ENCODE results near the gene MYL6.

DNA sequence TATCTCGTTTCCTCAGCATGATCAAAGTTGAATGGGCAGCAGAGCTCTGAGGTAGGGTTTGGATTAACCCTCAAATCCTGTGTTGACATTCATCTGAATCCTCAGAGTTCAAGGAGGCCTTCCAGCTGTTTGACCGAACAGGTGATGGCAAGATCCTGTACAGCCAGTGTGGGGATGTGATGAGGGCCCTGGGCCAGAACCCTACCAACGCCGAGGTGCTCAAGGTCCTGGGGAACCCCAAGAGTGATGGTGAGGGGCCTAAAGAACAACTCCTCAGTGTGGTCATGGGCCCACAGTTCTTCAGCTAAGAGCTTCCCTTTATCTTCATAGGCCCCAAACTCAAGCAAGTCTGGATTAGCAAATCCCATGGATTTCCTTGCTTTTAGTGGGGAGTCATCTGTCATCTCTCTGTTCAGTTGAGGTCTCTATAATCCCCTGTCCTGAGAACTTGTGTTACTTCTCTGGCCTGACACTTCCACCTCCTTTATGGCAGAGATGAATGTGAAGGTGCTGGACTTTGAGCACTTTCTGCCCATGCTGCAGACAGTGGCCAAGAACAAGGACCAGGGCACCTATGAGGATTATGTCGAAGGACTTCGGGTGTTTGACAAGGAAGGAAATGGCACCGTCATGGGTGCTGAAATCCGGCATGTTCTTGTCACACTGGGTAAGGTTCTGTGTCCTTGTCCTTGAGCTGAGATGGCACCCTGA lies 1.5 kb downstream of the MYL6 start:
- TF ChIP-seq, protein P1, sequence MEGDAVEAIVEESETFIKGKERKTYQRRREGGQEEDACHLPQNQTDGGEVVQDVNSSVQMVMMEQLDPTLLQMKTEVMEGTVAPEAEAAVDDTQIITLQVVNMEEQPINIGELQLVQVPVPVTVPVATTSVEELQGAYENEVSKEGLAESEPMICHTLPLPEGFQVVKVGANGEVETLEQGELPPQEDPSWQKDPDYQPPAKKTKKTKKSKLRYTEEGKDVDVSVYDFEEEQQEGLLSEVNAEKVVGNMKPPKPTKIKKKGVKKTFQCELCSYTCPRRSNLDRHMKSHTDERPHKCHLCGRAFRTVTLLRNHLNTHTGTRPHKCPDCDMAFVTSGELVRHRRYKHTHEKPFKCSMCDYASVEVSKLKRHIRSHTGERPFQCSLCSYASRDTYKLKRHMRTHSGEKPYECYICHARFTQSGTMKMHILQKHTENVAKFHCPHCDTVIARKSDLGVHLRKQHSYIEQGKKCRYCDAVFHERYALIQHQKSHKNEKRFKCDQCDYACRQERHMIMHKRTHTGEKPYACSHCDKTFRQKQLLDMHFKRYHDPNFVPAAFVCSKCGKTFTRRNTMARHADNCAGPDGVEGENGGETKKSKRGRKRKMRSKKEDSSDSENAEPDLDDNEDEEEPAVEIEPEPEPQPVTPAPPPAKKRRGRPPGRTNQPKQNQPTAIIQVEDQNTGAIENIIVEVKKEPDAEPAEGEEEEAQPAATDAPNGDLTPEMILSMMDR (IDR thresholded peaks at IDR 0.05) = no peak
- TF ChIP-seq POLR2A (IDR thresholded peaks at IDR 0.05) = no peak
